Measurements from ENCODE around the gene MRPS18A.

The MRPS18A gene

GRCh38 chr6:43647613-43648012 is 40.0 kb downstream of the MRPS18A start:
- H3F3A ChIP-seq (ENCODE audit: insufficient read depth, low read length) = peaks cover 8% of the 10 kb centered on the region
- no peaks in the 10 kb centered on the region for H3K36me3 ChIP-seq (ENCODE audit: insufficient read depth, low read length)
- peaks cover 4% of the 10 kb centered on the region for H3K4me1 ChIP-seq (ENCODE audit: insufficient read depth, low read length, severe bottlenecking)
- H3K27me3 ChIP-seq (ENCODE audit: insufficient read depth, low read length) = no peaks in the 10 kb centered on the region
- no peak overlapping the region for H3K27ac ChIP-seq (ENCODE audit: low read depth, low read length, poor library complexity, severe bottlenecking)
- H3K4me3 ChIP-seq (ENCODE audit: low read depth, low read length, poor library complexity, severe bottlenecking) = no peak overlapping the region
- H4K20me1 ChIP-seq (ENCODE audit: insufficient read depth, low read length) = no peaks in the 10 kb centered on the region
- no peaks in the 10 kb centered on the region for H3K79me2 ChIP-seq (ENCODE audit: insufficient read depth, low read length)
- H3K4me2 ChIP-seq (ENCODE audit: low read length) = no peak overlapping the region
- no peaks in the 10 kb centered on the region for H3K9me2 ChIP-seq (ENCODE audit: low read depth, low read length)
- TF ChIP-seq CTCF (IDR thresholded peaks at IDR 0.05; ENCODE audit: low read length) = no peak
- no peak for TF ChIP-seq EZH2 (IDR thresholded peaks at IDR 0.05; ENCODE audit: borderline replicate concordance, low read length)
- H2AFZ ChIP-seq (ENCODE audit: low read length) = no peak overlapping the region
- no peaks in the 10 kb centered on the region for H3K9me3 ChIP-seq (ENCODE audit: low read length)
- H3K9ac ChIP-seq (ENCODE audit: low read length) = no peak overlapping the region

DNA sequence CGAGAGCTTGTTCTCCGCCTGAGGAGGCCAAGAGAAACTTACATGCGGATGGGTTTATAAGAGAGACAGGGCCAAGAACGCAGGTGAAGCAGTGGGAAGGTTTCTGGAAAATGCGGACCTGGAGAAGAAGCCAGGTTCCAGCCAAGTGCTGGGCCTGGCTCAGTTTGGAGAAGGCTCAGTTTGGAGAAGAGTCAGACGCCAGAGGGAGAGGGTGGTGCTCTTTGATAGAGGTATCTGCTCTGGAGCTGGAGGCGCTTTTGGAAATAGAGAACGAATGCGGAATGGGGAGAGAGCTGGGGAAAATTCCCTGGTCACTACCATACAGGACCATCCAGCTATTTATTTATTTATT is 42.0 kb downstream of the MRPS18A start:
- Histone ChIP-seq H2AFZ (ENCODE audit: low read length) (no peak overlapping the region), H3K9me3 (ENCODE audit: low read length) (no peaks in the 10 kb centered on the region), H3F3A (ENCODE audit: insufficient read depth, low read length) (peaks cover 8% of the 10 kb centered on the region), H4K20me1 (ENCODE audit: insufficient read depth, low read length) (no peaks in the 10 kb centered on the region), H3K9me2 (ENCODE audit: low read depth, low read length) (no peaks in the 10 kb centered on the region), H3K4me2 (ENCODE audit: low read length) (peak overlapping the region; percentile 64), H3K27me3 (ENCODE audit: insufficient read depth, low read length) (no peaks in the 10 kb centered on the region), H3K36me3 (ENCODE audit: insufficient read depth, low read length) (peaks cover 14% of the 10 kb centered on the region), H3K79me2 (ENCODE audit: insufficient read depth, low read length) (no peaks in the 10 kb centered on the region), H3K4me1 (ENCODE audit: insufficient read depth, low read length, severe bottlenecking) (peaks cover 4% of the 10 kb centered on the region), H3K9ac (ENCODE audit: low read length) (peak overlapping the region; percentile 45; the same call in 1 of the 2 replicates), H3K27ac (ENCODE audit: low read depth, low read length, poor library complexity, severe bottlenecking) (no peak overlapping the region), H3K4me3 (ENCODE audit: low read depth, low read length, poor library complexity, severe bottlenecking) (peak overlapping the region; percentile 59)
- TF ChIP-seq CTCF (IDR thresholded peaks at IDR 0.05; ENCODE audit: low read length) (no peak), EZH2 (IDR thresholded peaks at IDR 0.05; ENCODE audit: borderline replicate concordance, low read length) (no peak)

DNA sequence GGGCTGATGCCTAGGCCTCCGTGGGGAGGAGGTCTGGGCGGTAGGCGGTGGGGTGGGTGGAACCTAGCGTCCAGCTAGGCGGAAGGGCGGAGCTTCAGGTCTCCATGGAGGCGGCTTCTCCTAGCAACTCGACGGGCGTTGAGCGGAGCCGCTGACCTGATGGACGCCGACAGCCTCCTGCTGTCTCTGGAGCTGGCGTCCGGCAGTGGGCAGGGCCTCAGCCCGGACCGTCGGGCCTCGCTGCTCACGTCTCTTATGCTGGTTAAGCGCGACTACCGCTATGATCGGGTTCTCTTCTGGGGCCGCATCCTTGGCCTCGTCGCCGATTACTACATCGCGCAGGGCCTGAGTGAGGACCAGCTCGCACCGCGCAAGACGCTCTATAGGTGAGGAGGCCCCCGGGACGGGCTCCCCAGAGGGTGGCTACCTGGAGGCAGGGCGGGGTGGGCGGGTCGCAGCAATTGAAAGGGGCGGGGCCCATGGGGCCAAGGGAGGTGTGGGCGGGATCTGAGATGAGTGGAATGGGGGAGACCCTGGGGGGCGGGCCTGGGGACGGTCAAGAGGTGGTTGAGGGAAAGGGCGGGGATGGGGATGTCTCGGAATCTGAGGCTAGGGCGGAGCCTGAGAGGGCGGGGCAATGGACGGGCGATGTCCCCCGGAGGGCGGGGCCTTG is 42.5 kb downstream of the MRPS18A start, which contains the start of gene RSPH9:
TSS of gene RSPH9 (plus strand) at position 97 of the 673 bp plus-strand sequence. CDS start at position 160, 63 bp downstream.
- Histone ChIP-seq H3K27ac (ENCODE audit: low read depth, low read length, poor library complexity, severe bottlenecking) (peak within 1 kb of the TSS; percentile 11), H3K4me2 (ENCODE audit: low read length) (peak within 1 kb of the TSS; percentile 64), H3K4me1 (ENCODE audit: insufficient read depth, low read length, severe bottlenecking) (peaks cover 4% of the 10 kb centered on the region), H3K4me3 (ENCODE audit: low read depth, low read length, poor library complexity, severe bottlenecking) (peak within 1 kb of the TSS; percentile 59), H3K9ac (ENCODE audit: low read length) (peak within 1 kb of the TSS; percentile 45; the same call in 1 of the 2 replicates), H3F3A (ENCODE audit: insufficient read depth, low read length) (peaks cover 8% of the 10 kb centered on the region), H4K20me1 (ENCODE audit: insufficient read depth, low read length) (no peaks in the 10 kb centered on the region), H3K9me3 (ENCODE audit: low read length) (no peaks in the 10 kb centered on the region), H3K79me2 (ENCODE audit: insufficient read depth, low read length) (no peaks in the 10 kb centered on the region), H2AFZ (ENCODE audit: low read length) (no peak within 1 kb of the TSS), H3K9me2 (ENCODE audit: low read depth, low read length) (no peaks in the 10 kb centered on the region), H3K27me3 (ENCODE audit: insufficient read depth, low read length) (no peaks in the 10 kb centered on the region), H3K36me3 (ENCODE audit: insufficient read depth, low read length) (peaks cover 19% of the 10 kb centered on the region)
- TF ChIP-seq CTCF (IDR thresholded peaks at IDR 0.05; ENCODE audit: low read length) = no peak
